CD14-positive monocyte (primary cell): ENCODE results near the gene CC2D2A. TPM values are rescaled to one million over a fixed set of nuclear protein-coding genes. Genes with fewer than 3 reads are reported as not detected.

Experiments
- DNase-seq, 3 donors: peaks; one replicate each; pipeline ENCODE4 v3.0.0-alpha.2; 2011 to 2022
- H2AFZ ChIP-seq: 2 replicates; pipeline ENCODE4 v1.6.0; 2012; ENCODE audit warnings: mild to moderate bottlenecking, low read depth, low read length, inconsistent platforms; ENCODE audit not compliant: insufficient read depth, poor library complexity, severe bottlenecking
- H3K27ac ChIP-seq, 2 donors: 1 replicate in 1 of 2; 2 replicates in 1 of 2; pipeline ENCODE4 v1.5.1; 2012 to 2013; ENCODE audit warnings: low read length in 2 of 2, control low read depth in 1 of 2, inconsistent platforms in 1 of 2, low read depth in 1 of 2, mild to moderate bottlenecking in 1 of 2
- H3K27me3 ChIP-seq, 2 donors: one replicate each; pipeline versions ENCODE4 v1.6.0 to v1.6.1; 2011 to 2013; ENCODE audit warnings: low read length in 2 of 2; ENCODE audit not compliant: control insufficient read depth in 2 of 2, insufficient read depth in 2 of 2
- H3K36me3 ChIP-seq, 2 donors: replicated peaks in 1 of 2; 1 replicate in 1 of 2; 2 replicates in 1 of 2; pipeline versions ENCODE4 v1.5.1 to v1.6.1; 2012 to 2013; ENCODE audit warnings: low read length in 2 of 2, control low read depth in 1 of 2, inconsistent platforms in 1 of 2, mild to moderate bottlenecking in 1 of 2; ENCODE audit not compliant: insufficient read depth in 2 of 2, control insufficient read depth in 1 of 2
- H3K4me1 ChIP-seq, 2 donors: 1 replicate in 1 of 2; 2 replicates in 1 of 2; pipeline versions ENCODE4 v1.5.1 to v1.6.1; 2012 to 2013; ENCODE audit warnings: low read length in 2 of 2, control low read depth in 1 of 2, inconsistent platforms in 1 of 2, mild to moderate bottlenecking in 1 of 2, moderate library complexity in 1 of 2; ENCODE audit not compliant: insufficient read depth in 2 of 2, control insufficient read depth in 1 of 2
- H3K4me2 ChIP-seq: replicated peaks from 2 replicates; pipeline ENCODE3; 2012; ENCODE audit warnings: low read length, moderate library complexity, mild to moderate bottlenecking; ENCODE audit not compliant: poor library complexity, severe bottlenecking; ENCODE audit errors: extremely low read depth
- H3K4me3 ChIP-seq, 3 experiments: fragments of 200-600 bp in 1 of 3; sonication (generic) in 1 of 3; replicated peaks in 1 of 3; 1 replicate in 2 of 3; 2 replicates in 1 of 3; pipeline ENCODE4 v1.5.1; 2011 to 2013; ENCODE audit warnings: low read length in 3 of 3, mild to moderate bottlenecking in 3 of 3, control low read depth in 2 of 3, low read depth in 2 of 3, inconsistent platforms in 1 of 3, moderate library complexity in 1 of 3
- H3K79me2 ChIP-seq: 2 replicates; pipeline ENCODE4 v1.6.0; 2012; ENCODE audit warnings: mild to moderate bottlenecking, control low read depth, inconsistent platforms, low read length, moderate library complexity; ENCODE audit not compliant: insufficient read depth
- H3K9ac ChIP-seq: 2 replicates; pipeline ENCODE4 v1.6.0; 2017; ENCODE audit warnings: low read length, mild to moderate bottlenecking; ENCODE audit not compliant: insufficient read depth, poor library complexity, severe bottlenecking
- H3K9me3 ChIP-seq, 2 donors: replicated peaks in 1 of 2; 1 replicate in 1 of 2; 2 replicates in 1 of 2; pipeline versions ENCODE4 v1.5.1 to v1.6.1; 2012 to 2013; ENCODE audit warnings: low read length in 2 of 2, control low read depth in 1 of 2; ENCODE audit not compliant: control insufficient read depth in 1 of 2, insufficient read depth in 1 of 2
- H4K20me1 ChIP-seq: 2 replicates; pipeline ENCODE4 v1.6.0; 2012; ENCODE audit warnings: mild to moderate bottlenecking, low read length, control low read depth, moderate library complexity; ENCODE audit not compliant: insufficient read depth
- H3K27ac Mint-ChIP-seq, 7 donors: one replicate each; pipeline ENCODE4 v1.8.0; 2020; ENCODE audit warnings: mild to moderate bottlenecking in 7 of 7, mixed read lengths in 7 of 7, moderate library complexity in 6 of 7, inconsistent platforms in 2 of 7
- H3K27me3 Mint-ChIP-seq, 3 donors: one replicate each; pipeline ENCODE4 v1.8.0; 2021 to 2022; ENCODE audit warnings: low read depth in 3 of 3, mild to moderate bottlenecking in 3 of 3, mixed read lengths in 3 of 3, moderate library complexity in 3 of 3, inconsistent platforms in 1 of 3
- H3K36me3 Mint-ChIP-seq, 2 donors: one replicate each; pipeline ENCODE4 v1.8.0; 2020; ENCODE audit warnings: mixed read lengths in 2 of 2, inconsistent platforms in 1 of 2, mild to moderate bottlenecking in 1 of 2
- H3K4me1 Mint-ChIP-seq: one replicate; pipeline ENCODE4 v1.8.0; 2020; ENCODE audit warnings: mild to moderate bottlenecking, mixed read lengths
- H3K4me3 Mint-ChIP-seq, 2 donors: one replicate each; pipeline ENCODE4 v1.8.0; 2020; ENCODE audit warnings: mild to moderate bottlenecking in 2 of 2, mixed read lengths in 2 of 2, moderate library complexity in 1 of 2
- H3K9me3 Mint-ChIP-seq, 7 donors: one replicate each; pipeline ENCODE4 v1.8.0; 2020 to 2022; ENCODE audit warnings: mixed read lengths in 7 of 7, mild to moderate bottlenecking in 6 of 7, moderate library complexity in 6 of 7, inconsistent platforms in 2 of 7
- WGBS: methylation state at CpG from one replicate; pipeline ENCODE4 v1.1.5; 2013; ENCODE audit warnings: missing lambda C conversion rate; ENCODE audit not compliant: insufficient coverage; 5-methylcytosine and 5-hydroxymethylcytosine counted together
- intact Hi-C, 2 donors: fragments of 100-400 bp; cut with micrococcal nuclease; formaldehyde crosslinking; loops; one replicate each; pipeline versions ENCODE4 v1.15.0 to v1.15.1; 2023
- polyA plus RNA-seq, 3 donors: library from polyadenylated mRNA; depleted of rRNA in 1 of 3; unstranded in 2 of 3; stranded (reverse) in 1 of 3; fragments of 300-500 nt in 2 of 3; fragments of >200 nt in 1 of 3; fragmentation: Illumina TruSeq in 2 of 3; gene quantifications; 1 replicate in 2 of 3; 2 replicates in 1 of 3; pipeline ENCODE4 v1.2.3, GENCODE V29; 2012 to 2021
- TF ChIP-seq, protein P1 (sequence below): fragments of 200-600 bp; IDR thresholded peaks from one replicate; pipeline ENCODE4 v1.8.0; 2022; ENCODE audit warnings: antibody characterized with exemption, mild to moderate bottlenecking

The CC2D2A gene
- polyA plus RNA-seq, 3 donors = 1.7 to 2.5 (median 1.9) TPM

DNA sequence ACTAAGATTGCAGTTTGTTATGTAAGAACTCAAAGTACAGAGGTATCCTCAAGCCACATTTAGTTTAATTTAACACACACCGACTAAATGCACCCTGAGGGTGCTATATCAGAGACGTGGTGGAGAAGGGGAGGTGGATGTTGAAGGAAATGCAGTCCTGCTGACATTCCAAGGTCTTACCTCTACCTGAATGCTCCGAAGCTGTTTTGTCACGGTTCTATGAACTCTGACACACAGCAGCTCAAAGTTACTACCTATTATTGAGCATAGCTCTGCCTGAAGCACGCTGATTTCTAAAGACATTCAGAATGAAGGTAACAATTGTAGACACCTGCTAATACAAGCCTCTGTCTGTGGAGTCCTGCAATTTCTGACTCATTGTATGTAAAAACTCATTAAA is 6.7 kb downstream of the CC2D2A start:
- H3K27me3 ChIP-seq = no peaks in the 10 kb centered on the region
- H3K4me1 Mint-ChIP-seq = peaks cover 9% of the 10 kb centered on the region
- H3K9me3 ChIP-seq = no peaks in the 10 kb centered on the region
- DNase-seq = no peak
- no peak overlapping the region for H3K4me3 Mint-ChIP-seq
- H3K36me3 ChIP-seq = no peaks in the 10 kb centered on the region
- H3K36me3 Mint-ChIP-seq = no peaks in the 10 kb centered on the region
- intact Hi-C loops = no loop called here
- TF ChIP-seq, protein P1, sequence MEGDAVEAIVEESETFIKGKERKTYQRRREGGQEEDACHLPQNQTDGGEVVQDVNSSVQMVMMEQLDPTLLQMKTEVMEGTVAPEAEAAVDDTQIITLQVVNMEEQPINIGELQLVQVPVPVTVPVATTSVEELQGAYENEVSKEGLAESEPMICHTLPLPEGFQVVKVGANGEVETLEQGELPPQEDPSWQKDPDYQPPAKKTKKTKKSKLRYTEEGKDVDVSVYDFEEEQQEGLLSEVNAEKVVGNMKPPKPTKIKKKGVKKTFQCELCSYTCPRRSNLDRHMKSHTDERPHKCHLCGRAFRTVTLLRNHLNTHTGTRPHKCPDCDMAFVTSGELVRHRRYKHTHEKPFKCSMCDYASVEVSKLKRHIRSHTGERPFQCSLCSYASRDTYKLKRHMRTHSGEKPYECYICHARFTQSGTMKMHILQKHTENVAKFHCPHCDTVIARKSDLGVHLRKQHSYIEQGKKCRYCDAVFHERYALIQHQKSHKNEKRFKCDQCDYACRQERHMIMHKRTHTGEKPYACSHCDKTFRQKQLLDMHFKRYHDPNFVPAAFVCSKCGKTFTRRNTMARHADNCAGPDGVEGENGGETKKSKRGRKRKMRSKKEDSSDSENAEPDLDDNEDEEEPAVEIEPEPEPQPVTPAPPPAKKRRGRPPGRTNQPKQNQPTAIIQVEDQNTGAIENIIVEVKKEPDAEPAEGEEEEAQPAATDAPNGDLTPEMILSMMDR = no peak
- H3K4me3 ChIP-seq = no peak overlapping the region
- no peaks in the 10 kb centered on the region for H4K20me1 ChIP-seq
- H3K4me1 ChIP-seq = no peaks in the 10 kb centered on the region
- H3K79me2 ChIP-seq = no peaks in the 10 kb centered on the region
- H3K27me3 Mint-ChIP-seq = peaks cover 0 to 2% (median 0%) of the 10 kb centered on the region in 3 donors
- no peak overlapping the region for H3K9ac ChIP-seq
- H3K27ac Mint-ChIP-seq = no peak overlapping the region
- H3K9me3 Mint-ChIP-seq = peaks cover 0 to under 1% (median 0%) of the 10 kb centered on the region in 7 donors
- no CpG with 5 or more reads among the region's 5 CpGs for WGBS
- no peak overlapping the region for H3K27ac ChIP-seq
- H2AFZ ChIP-seq = no peak overlapping the region
- H3K4me2 ChIP-seq = no peak overlapping the region

GRCh38 chr4:15478724-15479088 is 9.0 kb downstream of the CC2D2A start:
- no peak overlapping the region for H3K27ac Mint-ChIP-seq
- H3K9me3 Mint-ChIP-seq = peaks cover 0 to 1% (median 0%) of the 10 kb centered on the region in 7 donors
- no peak overlapping the region for H3K4me3 Mint-ChIP-seq
- Histone ChIP-seq H2AFZ (no peak overlapping the region), H3K9ac (no peak overlapping the region), H3K27me3 (no peaks in the 10 kb centered on the region), H3K36me3 (no peaks in the 10 kb centered on the region), H3K27ac (no peak overlapping the region), H3K9me3 (no peaks in the 10 kb centered on the region), H3K4me3 (no peak overlapping the region), H3K4me2 (no peak overlapping the region), H4K20me1 (no peaks in the 10 kb centered on the region), H3K4me1 (no peaks in the 10 kb centered on the region), H3K79me2 (no peaks in the 10 kb centered on the region)
- TF ChIP-seq, protein P1 = no peak
- H3K4me1 Mint-ChIP-seq = peaks cover 3% of the 10 kb centered on the region
- DNase-seq = no peak
- H3K27me3 Mint-ChIP-seq = peaks cover 0 to 2% (median 0%) of the 10 kb centered on the region in 3 donors
- WGBS = 84% methylated on average over 3 of the region's 5 CpGs
- intact Hi-C loops = no loop called here
- no peaks in the 10 kb centered on the region for H3K36me3 Mint-ChIP-seq
